C4-2B (cell line): ENCODE measurements around the gene PCNA.

Source experiments
- ZFX ChIP-seq: fragments of 450-650 bp; IDR thresholded peaks from 2 replicates; pipeline ENCODE4 v1.6.1; 2017
- TF ChIP-seq, protein P1 (sequence below): fragments of 450-650 bp; conservative IDR thresholded peaks from 2 replicates; pipeline ENCODE4 v1.5.1; 2017; ENCODE audit warnings: mild to moderate bottlenecking

GRCh38 chr20:5161536-5162164 is 41.9 kb upstream of the PCNA start:
- TF ChIP-seq, protein P1, sequence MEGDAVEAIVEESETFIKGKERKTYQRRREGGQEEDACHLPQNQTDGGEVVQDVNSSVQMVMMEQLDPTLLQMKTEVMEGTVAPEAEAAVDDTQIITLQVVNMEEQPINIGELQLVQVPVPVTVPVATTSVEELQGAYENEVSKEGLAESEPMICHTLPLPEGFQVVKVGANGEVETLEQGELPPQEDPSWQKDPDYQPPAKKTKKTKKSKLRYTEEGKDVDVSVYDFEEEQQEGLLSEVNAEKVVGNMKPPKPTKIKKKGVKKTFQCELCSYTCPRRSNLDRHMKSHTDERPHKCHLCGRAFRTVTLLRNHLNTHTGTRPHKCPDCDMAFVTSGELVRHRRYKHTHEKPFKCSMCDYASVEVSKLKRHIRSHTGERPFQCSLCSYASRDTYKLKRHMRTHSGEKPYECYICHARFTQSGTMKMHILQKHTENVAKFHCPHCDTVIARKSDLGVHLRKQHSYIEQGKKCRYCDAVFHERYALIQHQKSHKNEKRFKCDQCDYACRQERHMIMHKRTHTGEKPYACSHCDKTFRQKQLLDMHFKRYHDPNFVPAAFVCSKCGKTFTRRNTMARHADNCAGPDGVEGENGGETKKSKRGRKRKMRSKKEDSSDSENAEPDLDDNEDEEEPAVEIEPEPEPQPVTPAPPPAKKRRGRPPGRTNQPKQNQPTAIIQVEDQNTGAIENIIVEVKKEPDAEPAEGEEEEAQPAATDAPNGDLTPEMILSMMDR = no peak
- no peak for TF ChIP-seq ZFX
